ENCODE results near the gene CTTNBP2.

The CTTNBP2 gene

GRCh38 chr7:117661328-117661727, 211.9 kb downstream of the CTTNBP2 start:
- TF ChIP-seq POLR2A (IDR thresholded peaks at IDR 0.05; ENCODE audit: low read length) = no peak
- no peak for TF ChIP-seq GATA1 (IDR thresholded peaks at IDR 0.05; ENCODE audit: low read depth, low read length)

More at GRCh38 chr7:117661328-117661727, 211.9 kb downstream of the CTTNBP2 start:
- no peak for DNase-seq
